AG08396 (cell line): ENCODE results near the gene NPFFR1.

Experiments
- DNase-seq: peaks from one replicate; pipeline ENCODE4 v3.0.0; 2012; ENCODE audit warnings: low spot score, mixed read lengths

The NPFFR1 gene

GRCh38 chr10:70315276-70315675, 31.5 kb upstream of the NPFFR1 start:
- no peak for DNase-seq

GRCh38 chr10:70312972-70313371, 29.2 kb upstream of the NPFFR1 start:
- DNase-seq, result peak; percentile 54

- DNase-seq, result no peak
Observed at GRCh38 chr10:70312249-70312648, 28.4 kb upstream of the NPFFR1 start.

- DNase-seq, result no peak
Observed at GRCh38 chr10:70311698-70312097, 27.9 kb upstream of the NPFFR1 start.

- DNase-seq, result no peak
Observed at GRCh38 chr10:70309661-70310060, 25.9 kb upstream of the NPFFR1 start.

- no peak for DNase-seq
Observed at GRCh38 chr10:70308121-70309060, 24.6 kb upstream of the NPFFR1 start.

- DNase-seq, result no peak
Observed at GRCh38 chr10:70306886-70307520, 23.2 kb upstream of the NPFFR1 start.

- DNase-seq, result no peak
Observed at GRCh38 chr10:70306181-70306705, 22.4 kb upstream of the NPFFR1 start.

GRCh38 chr10:70303730-70304129, 19.9 kb upstream of the NPFFR1 start:
- no peak for DNase-seq

- DNase-seq, result no peak
Observed at GRCh38 chr10:70302292-70302691, 18.5 kb upstream of the NPFFR1 start.

GRCh38 chr10:70300908-70301597, 17.2 kb upstream of the NPFFR1 start:
- no peak for DNase-seq

- DNase-seq, result no peak
Observed at GRCh38 chr10:70300461-70300860, 16.7 kb upstream of the NPFFR1 start.

GRCh38 chr10:70299876-70300275, 16.1 kb upstream of the NPFFR1 start:
- DNase-seq, result no peak

GRCh38 chr10:70298393-70298792, 14.6 kb upstream of the NPFFR1 start:
- DNase-seq, result no peak

GRCh38 chr10:70297224-70297623, 13.4 kb upstream of the NPFFR1 start:
- no peak for DNase-seq

- DNase-seq, result peak; percentile 93
Observed at GRCh38 chr10:70296406-70296899, 12.6 kb upstream of the NPFFR1 start.

- no peak for DNase-seq
Observed at GRCh38 chr10:70295926-70296325, 12.1 kb upstream of the NPFFR1 start.

- no peak for DNase-seq
Observed at GRCh38 chr10:70295321-70295720, 11.5 kb upstream of the NPFFR1 start.

- no peak for DNase-seq
Observed at GRCh38 chr10:70293169-70293843, 9.5 kb upstream of the NPFFR1 start.

- DNase-seq, result no peak
Observed at GRCh38 chr10:70292004-70292403, 8.2 kb upstream of the NPFFR1 start.

- no peak for DNase-seq
Observed at GRCh38 chr10:70289739-70290138, 5.9 kb upstream of the NPFFR1 start.

- DNase-seq, result no peak
Observed at GRCh38 chr10:70286616-70287015, 2.8 kb upstream of the NPFFR1 start.
